T-helper 1 cell (primary cell): ENCODE results near the gene LTF.
"Not testable (repeated sequence)": the region's sequence is repeated elsewhere in the genome, so short reads cannot be mapped to it uniquely, and the experiment has no call there.

Experiments
- DNase-seq, 5 donors: peaks; one replicate each; pipeline ENCODE4 v3.0.0-alpha.2; 2012 to 2020

Gene LTF

DNA sequence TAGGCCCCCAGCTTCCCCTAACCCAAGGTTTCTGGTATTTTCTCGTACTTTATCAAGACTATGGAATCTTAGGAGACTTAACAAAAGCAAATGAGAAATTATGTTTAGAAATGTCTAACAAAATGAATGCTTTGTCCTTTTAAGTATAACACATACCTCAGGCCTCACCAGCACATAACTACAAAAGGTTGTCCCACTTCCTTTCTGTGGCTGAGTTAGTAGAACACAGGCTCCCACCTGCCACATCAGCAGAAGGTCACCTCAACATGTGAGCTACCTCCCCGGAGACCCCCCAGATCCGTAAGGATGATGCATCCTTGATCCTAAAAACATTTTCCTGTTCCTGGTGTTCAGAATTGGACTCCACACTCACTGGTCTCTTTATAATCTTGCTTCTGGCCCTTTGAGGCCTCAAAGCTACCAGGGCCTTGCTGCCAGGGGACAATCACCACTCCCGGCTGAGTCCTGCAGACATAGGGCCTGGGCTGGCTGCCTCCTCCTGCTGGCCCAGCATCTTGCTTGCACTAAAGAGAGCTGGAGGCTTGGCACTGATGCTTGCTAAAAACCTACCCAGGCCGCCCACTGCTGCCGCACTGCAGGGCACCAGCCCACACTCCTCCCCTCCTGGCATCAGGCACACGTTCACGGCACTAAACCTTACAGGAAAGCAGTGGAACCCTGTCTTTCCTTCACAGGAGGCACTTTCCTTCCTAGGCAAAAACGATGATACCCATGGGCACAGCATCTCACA is 54.8 kb downstream of the LTF start:
- DNase-seq: no peak

DNA sequence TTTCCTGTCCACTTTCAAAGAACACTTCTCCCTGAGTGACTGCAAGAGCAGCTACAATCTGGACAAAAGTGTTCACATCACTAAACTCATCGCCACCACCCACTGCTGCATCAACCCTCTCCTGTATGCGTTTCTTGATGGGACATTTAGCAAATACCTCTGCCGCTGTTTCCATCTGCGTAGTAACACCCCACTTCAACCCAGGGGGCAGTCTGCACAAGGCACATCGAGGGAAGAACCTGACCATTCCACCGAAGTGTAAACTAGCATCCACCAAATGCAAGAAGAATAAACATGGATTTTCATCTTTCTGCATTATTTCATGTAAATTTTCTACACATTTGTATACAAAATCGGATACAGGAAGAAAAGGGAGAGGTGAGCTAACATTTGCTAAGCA is 55.9 kb downstream of the LTF start:
- no peak for DNase-seq

DNA sequence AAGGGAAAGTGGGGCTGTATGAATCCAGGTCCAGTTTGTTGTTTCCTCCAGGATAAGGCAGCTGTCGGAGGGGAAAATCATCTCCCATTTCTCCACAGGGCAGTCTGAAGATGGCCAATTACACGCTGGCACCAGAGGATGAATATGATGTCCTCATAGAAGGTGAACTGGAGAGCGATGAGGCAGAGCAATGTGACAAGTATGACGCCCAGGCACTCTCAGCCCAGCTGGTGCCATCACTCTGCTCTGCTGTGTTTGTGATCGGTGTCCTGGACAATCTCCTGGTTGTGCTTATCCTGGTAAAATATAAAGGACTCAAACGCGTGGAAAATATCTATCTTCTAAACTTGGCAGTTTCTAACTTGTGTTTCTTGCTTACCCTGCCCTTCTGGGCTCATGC is 56.7 kb downstream of the LTF start:
- DNase-seq: no peak

DNA sequence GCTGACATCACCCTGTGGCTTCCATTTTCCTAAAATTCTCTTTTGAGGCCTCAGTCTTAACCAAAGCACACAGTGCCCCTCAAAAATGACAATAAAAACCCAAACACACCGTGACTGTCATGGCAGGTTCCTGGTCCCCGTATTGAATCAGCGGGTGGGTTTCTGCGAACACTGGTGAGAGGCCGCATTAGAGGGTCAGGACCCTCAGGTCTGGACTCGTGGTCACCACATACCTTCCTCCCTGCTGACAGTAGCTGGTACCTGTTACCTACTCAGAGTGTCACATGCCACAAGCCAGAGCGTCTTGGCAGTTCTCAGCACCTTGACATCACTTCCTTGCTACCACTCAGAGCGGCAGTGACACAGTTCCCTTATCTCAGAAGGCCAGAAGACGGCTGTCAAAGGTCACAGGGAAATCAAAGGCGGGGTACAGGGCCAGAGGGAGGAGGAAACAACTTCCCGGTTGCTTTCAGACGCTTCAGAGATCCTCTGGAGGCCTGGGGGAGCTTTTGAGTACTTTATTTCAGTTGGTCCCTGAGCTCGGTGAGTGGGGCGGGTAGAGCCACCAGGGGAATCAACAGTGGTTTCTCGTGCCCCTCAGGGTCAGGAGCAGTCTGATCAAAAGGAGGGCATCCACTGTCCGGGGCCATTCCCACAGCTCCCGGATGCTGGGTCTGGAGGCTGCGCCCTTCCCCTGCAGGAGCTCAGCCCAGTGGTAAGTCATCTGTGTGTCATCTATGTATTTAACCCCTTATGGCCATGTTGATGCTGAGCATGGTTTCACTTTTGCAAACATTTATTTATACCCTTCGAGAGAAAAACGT is 57.7 kb downstream of the LTF start, which contains the start of the genes CCR5AS and CCRL2:
Gene CCR5AS (minus strand): TSS at position 279 of the 824 bp plus-strand sequence.
Gene CCRL2 (plus strand): TSS at position 472 of the 824 bp plus-strand sequence. CDS start 821 bp downstream, outside the sequence.
- DNase-seq: peak in 4 of 5 donors; percentile 3 to 73 (median 15)

DNA sequence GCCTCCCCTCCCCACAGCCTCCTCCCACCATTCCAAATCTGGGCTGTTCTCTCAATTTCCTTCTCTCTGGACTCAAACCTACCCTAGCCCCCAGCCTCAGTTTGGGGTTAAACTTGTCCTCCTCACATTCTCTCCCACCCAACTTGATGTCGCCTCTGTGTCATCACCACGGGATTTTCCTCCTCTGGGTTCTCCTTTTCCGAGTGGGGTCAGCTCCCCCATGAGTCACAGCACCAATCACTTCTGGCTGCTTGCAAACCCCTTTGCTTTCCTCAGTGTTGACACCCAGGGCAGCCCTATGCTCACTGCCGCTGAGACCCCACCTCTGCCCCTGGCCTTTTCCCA is 58.3 kb downstream of the LTF start:
- no peak for DNase-seq

DNA sequence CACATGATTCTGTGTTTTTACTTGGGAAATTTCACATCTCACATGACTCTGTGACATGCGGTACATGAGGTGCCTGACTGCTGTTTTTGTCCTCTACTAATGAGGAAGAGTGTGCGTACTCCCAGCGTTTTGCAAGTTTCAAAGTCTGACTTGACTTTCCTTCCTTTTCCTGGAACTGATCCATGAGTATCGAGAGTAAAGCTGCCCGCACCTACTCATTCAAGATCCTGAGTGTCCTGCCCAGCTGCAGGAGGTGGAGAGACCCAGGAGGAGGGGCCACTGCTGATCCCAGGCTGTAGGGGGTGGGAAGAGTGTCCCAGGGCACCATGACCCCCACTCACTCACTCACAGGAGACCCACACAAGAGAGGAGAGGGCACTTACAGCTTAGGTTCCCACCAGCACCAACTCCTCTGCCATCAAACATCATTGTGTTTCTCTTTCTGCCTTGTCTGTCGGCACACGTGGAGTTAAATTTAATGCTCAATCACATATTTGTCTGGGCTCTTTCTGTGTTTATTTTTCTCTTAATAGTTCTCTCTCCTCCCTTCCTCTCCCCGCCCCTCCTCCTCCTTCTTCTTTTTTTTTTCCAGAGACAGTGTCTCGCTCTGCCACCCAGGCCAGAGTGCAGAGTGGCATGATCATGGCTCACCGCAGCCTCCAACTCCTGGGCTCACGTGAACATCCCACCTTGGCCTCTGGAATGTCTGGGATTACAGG is 59.2 kb downstream of the LTF start:
- no peak for DNase-seq

DNA sequence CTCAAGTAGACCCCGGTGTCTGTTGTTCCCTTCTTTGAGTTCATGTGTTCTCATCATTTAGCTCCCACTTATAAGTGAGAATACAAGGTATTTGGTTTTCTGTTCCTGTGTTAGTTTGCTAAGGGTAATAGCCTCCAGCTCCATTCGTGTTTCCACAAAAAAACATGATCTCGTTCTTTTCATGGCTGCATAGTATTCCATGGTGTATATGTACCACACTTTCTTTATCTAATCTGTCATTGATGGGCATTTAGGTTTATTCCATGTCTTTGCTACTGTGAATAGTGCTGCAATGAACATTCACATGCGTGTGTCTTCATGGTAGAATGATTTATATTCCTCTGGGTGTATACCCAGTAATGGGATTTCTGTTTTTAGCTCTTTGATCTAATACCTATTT is 61.8 kb downstream of the LTF start:
- DNase-seq: not testable (repeated sequence)

DNA sequence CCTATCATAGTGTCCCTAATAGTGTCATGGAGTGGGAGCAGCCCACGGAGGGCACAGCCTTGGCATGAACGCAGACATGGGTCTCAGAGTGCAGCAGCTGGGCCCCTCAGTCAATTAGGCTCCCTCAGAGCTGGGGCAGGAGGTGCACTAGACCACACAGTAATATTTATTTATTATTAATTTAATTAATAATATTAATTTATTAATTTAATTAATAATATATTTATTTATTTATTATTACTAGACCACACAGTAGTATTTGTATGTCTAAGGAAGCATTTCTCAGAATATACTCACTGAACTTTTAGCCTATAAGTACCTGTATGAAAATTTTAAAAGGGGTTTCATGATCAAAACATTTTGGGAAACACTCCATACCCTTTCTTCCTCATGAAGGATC is 63.1 kb downstream of the LTF start:
- DNase-seq: no peak

DNA sequence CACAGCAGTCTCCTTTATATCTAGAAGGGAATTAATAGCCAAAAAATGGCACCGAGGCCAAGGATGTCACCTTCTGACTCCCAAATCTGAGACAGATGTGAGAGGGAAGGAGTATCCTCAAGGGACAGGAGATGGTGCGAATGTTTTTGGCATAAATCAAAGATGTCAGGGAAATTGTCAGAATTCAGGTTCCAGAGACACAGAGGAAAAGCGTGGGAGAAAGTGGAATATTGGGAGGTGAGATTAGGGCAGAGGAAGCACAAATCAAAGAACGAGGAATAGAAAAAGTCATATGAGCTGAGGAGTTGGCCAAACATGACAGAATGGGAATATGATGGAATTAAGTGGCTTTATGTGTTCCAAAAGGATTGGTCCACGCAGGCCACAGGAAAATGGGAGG is 63.9 kb downstream of the LTF start:
- DNase-seq: no peak

DNA sequence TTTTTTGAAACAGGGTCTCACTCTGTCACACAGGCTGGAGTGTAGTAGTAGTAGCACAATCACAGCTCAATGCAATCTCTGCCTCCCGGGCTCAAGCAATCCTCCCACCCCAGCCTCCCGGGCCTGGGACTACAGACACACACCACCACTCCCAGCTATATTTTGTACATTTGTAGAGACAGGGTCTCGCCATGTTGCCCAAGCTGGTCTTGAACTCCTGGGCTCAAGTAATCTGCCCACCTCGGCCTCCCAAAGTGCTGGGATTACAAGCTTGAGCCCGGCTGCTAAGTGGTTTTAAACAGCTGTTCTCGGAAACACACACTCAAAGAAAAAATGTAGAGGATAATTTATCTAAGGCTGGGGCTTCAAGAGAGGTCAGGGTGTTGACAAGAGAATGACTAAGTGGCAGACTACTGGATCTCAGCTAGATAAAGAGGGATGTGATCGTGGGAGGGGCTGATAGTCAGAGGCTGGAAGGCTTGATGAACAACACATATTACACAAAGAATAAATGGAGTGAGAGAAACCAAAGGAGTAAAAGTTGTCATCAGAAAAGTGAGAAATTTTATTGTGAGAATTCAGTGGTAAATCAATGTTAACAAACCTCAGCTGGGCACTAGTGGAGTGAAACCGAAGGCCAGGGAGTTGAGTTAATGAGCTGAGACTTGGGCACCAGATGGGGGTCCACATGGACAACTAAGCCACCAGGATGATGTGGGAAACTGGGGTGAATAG is 64.5 kb downstream of the LTF start:
- no peak for DNase-seq

DNA sequence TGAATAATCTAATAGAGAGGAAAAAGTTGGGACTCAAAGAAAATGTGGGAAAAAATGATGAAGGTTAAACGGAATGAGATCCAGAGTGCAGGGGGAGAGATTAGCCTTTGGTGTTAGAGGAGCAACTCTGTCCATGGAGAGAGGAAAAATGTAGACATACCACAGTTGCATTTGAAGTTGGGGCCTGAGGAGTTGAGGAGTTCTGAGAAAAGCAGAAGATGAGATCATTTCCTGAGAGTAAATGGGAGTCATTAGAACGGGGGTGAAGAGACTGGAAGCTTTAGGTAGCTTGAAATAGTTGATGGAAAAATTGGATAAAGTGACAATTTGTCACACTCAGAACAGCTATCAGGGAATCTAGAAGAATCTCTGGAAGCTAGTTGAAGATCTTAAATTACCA is 65.1 kb downstream of the LTF start:
- no peak for DNase-seq

DNA sequence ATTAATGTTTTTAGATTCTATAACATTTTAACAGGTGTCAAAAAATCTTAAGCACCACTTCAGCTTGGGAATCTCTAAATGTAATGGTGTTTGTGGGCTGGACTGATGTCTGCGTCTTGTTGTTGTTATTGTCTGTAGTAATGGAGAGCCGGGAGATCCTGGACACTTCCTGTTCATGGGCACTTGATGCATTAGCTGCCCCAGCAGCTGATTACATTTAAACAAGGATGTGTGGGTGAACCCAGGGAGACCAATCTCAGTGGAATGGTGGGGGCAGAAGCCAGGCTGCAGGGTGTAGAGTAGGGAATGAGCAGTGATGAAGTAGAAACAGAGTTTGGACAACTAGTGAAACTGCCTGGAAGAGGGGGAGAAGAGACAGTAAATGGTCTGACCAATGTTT is 65.6 kb downstream of the LTF start:
- DNase-seq: no peak

DNA sequence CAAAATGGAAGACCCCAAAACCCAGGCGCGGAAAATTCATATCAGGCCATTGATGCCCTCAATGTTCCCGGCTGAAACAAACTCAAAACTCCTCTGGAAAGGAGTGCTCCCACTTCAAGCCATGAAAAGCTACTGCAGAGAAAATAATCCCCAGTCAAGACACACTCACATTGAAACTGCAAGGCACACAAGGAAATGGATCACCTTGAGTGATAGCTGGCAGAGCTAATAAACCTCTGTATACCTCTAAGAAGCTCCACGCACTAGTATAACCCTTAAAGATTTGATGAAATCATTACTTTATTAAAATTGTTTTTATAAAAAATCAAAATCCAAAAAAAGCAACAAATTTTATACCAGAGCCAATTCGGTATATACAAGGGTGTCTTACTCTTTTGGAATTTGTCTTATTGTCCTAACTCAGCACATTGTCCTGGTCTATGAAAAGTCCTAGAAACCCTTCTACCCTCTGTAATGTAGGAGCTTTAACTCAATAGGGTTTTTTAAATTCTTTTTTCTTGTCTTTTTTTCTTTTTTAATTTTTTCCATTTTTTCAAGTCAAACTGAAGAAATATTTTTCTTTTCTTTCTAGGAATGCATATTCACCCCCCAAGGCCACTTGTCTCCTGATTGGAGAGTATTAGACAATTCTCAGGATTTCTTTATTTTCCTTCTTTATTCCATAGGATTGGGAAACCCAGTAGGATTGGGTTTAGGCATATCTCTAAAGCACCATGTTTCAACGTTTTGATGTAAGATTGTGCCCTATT is 66.3 kb downstream of the LTF start:
- no peak for DNase-seq

DNA sequence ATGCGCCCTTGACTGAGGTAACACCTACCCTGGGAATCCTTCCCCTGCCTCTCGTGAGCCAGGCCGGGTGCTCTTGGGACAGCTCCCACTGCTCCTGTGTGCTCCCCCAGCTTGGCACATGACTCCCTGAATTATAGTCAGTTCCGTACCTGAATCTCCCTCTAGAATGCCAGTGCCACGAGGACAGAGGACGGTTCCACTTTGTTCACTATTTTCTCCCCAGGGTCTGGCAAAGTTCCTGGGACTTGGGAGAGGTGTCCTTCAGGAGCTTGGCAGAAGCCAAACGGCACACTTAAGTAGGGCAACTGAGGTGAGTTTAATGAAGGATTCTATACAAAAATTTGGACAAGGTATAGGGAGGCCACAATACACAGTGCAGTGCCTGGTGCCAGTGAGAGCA is 67.6 kb downstream of the LTF start:
- no peak for DNase-seq

DNA sequence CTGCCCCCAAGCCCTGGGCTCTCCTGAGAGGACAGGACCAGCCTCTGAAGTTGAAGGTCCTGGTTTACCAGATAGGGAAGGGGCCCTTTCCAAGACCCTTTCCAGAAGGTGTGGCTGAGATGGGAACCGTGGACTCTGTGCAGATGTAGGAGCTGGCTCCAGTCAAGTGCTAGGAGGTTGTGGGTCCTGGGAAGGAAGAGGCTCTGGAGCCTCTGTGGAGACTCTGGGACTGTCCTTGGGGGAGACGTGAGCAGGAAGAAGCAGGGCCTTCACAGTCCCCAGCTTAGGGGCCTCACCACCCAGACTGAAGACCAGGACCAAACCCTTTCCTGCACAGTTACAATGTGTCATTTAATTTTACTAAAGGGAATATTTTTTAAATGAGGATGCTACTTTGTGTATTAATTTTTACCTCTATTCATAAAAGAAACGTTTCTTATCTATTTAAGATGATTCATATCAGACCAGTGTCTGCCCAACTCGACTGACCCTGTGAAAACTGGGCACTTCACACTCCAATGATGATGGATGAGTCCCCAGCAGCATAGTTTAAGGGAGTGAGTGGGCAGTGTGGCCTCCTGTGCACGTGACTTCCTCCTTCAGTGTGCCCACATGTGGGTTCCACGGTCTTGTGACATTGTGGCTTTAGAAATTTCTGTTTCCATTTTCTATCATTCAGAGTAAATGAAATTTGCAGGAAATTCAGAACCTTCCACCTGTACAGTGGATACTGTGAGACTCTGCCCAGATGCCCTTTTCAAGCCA is 68.8 kb downstream of the LTF start:
- no peak for DNase-seq

DNA sequence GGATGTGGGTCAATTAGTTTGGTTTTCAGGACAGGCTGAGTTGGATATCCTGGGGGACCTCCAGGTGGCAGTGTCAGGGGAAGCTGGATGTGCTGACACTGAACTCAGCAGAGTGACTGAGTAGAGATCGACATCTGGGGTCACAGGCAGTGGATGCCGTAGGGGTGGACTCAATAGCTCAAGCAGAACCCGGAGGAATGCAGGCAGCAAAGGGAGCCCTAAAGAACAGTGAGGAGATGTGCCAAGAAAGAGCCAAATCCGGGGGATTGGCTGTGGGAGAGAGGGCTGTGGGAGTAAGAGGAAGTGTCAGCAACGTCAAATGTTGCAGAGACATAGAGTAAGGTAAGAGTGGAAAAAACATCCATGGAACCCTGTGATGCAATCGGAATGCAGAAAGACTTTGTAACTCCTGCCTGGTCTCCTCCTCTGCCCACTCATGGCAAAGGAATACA is 69.5 kb downstream of the LTF start:
- no peak for DNase-seq

DNA sequence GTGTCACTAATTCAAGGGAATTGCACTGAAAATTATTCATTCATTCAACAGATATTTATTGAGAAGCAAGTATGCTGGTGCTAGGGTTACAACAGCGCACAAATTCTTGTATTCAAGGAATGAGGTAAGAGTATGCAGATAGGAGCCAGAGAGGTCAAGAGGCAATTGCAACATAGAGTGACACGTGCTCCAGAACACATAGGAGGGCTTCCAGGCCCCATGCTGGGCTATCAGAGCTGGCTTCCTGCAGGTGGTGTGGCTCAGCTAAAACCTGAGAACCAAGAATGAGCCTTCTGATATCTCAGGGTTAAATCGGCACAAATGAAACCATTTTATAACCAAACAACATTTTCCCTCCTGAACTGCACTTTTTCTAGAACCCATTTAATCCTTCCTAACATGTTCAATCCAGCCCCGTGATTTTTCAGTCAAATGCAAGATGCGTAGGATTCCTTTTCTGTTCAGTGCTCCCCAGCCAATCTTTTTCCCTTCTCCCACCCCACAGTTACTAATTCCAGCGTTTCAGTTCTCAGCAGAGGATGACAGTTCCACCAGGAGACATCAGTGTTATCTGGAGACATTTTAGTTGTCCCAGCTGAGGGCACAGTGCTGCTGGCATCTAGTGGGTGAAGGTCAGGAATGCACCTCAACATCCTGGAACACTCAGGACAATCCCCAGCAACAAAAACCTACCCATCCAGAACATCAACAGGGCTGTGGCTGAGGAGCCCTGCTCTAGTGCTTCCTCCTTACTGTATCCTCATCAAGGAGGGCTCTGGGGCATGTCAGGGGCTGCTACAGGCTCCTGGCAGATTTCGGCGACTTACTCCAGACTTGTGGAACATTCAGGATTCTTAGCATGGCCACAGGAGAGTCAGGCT is 70.9 kb downstream of the LTF start:
- no peak for DNase-seq

DNA sequence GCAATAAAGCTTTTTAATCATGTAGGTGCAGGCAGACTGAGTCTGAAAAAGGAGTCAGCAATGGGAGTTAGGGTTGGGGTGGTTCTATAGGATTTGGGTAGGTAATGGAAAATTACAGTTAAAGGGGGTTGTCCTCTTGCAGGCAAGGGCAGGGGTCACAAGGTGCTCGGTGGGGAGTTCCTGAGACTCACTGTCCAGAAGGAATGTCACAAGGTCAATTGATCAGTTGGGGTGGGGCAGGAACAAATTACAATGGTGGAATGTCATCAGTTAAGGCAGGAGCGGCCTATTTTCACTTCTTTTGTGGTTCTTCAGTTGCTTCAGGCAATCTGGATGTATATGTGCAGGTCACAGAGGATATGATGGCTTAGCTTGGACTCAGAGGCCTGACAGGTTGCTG is 71.7 kb downstream of the LTF start:
- DNase-seq: no peak

DNA sequence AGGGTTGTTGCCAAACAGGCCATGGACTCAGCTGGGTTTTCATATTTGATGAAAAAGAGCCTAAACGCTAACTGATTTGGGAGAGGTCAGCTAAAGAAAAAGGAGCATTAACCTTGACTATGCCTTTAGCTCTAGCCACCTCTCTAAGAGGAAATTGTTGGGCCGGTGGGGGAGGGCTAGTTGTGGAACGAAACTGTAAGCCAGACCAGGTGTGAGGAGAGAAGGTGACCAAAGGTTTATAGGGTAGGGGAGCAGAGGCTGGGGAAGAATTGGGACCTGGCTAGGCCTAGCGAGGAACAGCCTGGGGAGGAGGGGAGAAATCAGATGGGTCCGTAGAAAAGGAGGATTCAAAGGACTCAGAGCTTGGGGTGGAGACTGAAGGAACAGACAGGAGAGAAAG is 73.2 kb downstream of the LTF start:
- DNase-seq: not testable (repeated sequence)

DNA sequence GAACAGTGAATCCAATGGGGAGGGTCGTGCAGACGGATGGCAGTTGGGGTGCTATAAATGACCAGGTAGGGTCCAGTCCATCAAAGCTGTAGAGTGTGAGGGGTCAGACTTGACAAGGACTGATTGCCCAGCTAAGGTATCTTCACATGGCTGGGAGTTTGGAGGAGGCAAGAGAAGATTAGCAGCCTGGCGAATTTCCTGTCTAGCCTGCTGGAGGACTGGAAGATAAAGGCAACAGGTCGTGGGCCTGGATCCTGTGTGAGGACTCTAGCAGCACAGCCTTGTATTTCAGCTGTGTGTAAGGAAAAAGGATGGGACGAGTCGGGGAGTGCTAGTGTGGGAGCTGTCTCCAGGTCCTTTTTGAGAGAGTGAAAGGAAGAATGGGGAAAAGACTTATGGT is 75.4 kb downstream of the LTF start:
- DNase-seq: no peak
